ENCODE results near the gene CMKLR1.

CMKLR1 gene

GRCh38 chr12:108374596-108375320 lies 35.6 kb upstream of the CMKLR1 start:
- Mint-ChIP-seq H3K9me3 (peaks cover 27% of the 10 kb centered on the region), H3K27ac (no peak overlapping the region), H3K36me3 (ENCODE audit: low read depth) (no peaks in the 10 kb centered on the region), H3K27me3 (ENCODE audit: low read depth) (peaks cover 6% of the 10 kb centered on the region), H3K4me3 (no peak overlapping the region), H3K4me1 (no peaks in the 10 kb centered on the region)
- no peak for TF ChIP-seq CTCF (IDR thresholded peaks at IDR 0.05; ENCODE audit: unreplicated experiment in 3 of 3)

GRCh38 chr12:108373111-108373510 lies 34.0 kb upstream of the CMKLR1 start:
- no peaks in the 10 kb centered on the region for H3K36me3 Mint-ChIP-seq (ENCODE audit: low read depth)
- H3K4me1 Mint-ChIP-seq = no peaks in the 10 kb centered on the region
- H3K27me3 Mint-ChIP-seq (ENCODE audit: low read depth) = peaks cover under 1% of the 10 kb centered on the region
- peaks cover 24% of the 10 kb centered on the region for H3K9me3 Mint-ChIP-seq
- H3K4me3 Mint-ChIP-seq = no peak overlapping the region
- no peak overlapping the region for H3K27ac Mint-ChIP-seq
- TF ChIP-seq CTCF (IDR thresholded peaks at IDR 0.05; ENCODE audit: unreplicated experiment in 3 of 3) = no peak

- no peak for TF ChIP-seq CTCF (IDR thresholded peaks at IDR 0.05; ENCODE audit: unreplicated experiment in 3 of 3)
- Mint-ChIP-seq H3K4me1 (no peaks in the 10 kb centered on the region), H3K36me3 (ENCODE audit: low read depth) (no peaks in the 10 kb centered on the region), H3K27me3 (ENCODE audit: low read depth) (no peaks in the 10 kb centered on the region), H3K9me3 (peaks cover 11% of the 10 kb centered on the region), H3K4me3 (no peak overlapping the region), H3K27ac (no peak overlapping the region)
Observed at GRCh38 chr12:108371801-108372344, 32.8 kb upstream of the CMKLR1 start.

- no peak for TF ChIP-seq CTCF (IDR thresholded peaks at IDR 0.05; ENCODE audit: unreplicated experiment in 3 of 3)
- Mint-ChIP-seq H3K27me3 (ENCODE audit: low read depth) (no peaks in the 10 kb centered on the region), H3K4me3 (no peak overlapping the region), H3K36me3 (ENCODE audit: low read depth) (no peaks in the 10 kb centered on the region), H3K4me1 (no peaks in the 10 kb centered on the region), H3K9me3 (peaks cover 10% of the 10 kb centered on the region), H3K27ac (no peak overlapping the region)
Observed at GRCh38 chr12:108370415-108370814, 31.3 kb upstream of the CMKLR1 start.

GRCh38 chr12:108369736-108370396 lies 30.8 kb upstream of the CMKLR1 start:
- Mint-ChIP-seq H3K9me3 (peaks cover 10% of the 10 kb centered on the region), H3K4me3 (no peak overlapping the region), H3K36me3 (ENCODE audit: low read depth) (no peaks in the 10 kb centered on the region), H3K27me3 (ENCODE audit: low read depth) (no peaks in the 10 kb centered on the region), H3K4me1 (no peaks in the 10 kb centered on the region), H3K27ac (no peak overlapping the region)
- no peak for TF ChIP-seq CTCF (IDR thresholded peaks at IDR 0.05; ENCODE audit: unreplicated experiment in 3 of 3)
